ENCODE data around the gene LTA4H.
"Not testable (repeated sequence)": the region's sequence is repeated elsewhere in the genome, so short reads cannot be mapped to it uniquely, and the experiment has no call there.

Gene LTA4H

GRCh38 chr12:95990136-95990535 is 45.3 kb downstream of the LTA4H start:
- DNase-seq (ENCODE audit: low read depth) = no peak

GRCh38 chr12:95989504-95990123 is 45.8 kb downstream of the LTA4H start:
- no peak for DNase-seq (ENCODE audit: low read depth)

DNA sequence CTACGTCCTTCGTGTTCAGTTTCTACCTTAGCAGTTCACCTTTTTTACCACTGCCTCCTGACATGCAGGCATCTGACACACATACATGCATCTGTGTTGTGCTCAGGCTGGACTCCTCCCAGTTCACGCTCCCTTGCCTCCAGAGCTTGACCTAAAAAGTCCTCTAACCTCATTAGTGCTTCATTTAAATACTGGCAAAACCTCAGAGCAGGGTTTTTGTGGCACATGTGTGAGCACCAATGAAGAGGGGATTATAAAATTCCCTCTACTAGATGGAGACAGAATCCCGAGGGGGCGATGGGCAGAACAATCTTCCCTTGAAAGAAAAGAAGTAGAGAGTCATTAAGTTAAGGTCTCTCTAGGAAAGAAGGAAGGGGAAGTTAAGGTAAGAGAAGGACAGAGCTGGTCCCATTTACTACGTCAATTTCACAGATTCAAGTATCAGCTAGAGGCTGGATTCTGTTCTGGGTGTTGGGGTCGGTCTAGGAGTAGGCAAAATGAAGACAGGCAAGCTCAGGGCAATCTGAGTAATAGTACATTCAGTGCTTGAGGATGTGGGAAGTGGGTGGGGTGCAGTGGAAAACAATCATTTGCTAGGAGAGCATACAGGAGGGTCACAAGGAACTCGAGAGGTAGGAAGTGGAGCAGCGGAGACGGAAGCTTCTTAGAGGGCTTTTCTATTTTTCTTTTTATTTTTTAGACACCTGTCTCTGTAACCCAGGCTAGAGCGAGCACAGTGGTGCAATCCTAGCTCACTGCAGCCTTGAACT is 46.7 kb downstream of the LTA4H start:
- DNase-seq (ENCODE audit: low read depth) = no peak

- no peak for DNase-seq (ENCODE audit: low read depth)
Measured at GRCh38 chr12:95986635-95987570, 48.5 kb downstream of the LTA4H start.

DNA sequence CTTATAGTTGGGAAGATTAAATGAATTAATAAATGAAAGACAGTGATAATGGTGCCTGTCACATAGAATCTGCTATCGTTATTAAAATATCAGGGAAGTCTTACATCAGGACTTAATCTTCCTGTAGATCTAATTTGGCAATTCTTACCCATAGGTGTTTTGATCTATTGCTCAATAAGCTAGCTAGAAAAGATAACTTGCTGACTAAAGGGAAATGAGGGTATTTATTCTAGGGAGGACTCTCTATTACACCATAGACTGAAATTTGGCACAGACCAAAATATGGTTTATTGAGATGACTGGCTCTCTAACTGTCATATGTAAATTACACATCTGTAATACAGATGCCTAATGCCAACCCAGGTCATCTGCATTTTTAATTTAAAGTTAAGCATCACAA is 50.7 kb downstream of the LTA4H start:
- no peak for DNase-seq (ENCODE audit: low read depth)

GRCh38 chr12:95982602-95983001 is 52.8 kb downstream of the LTA4H start:
- DNase-seq (ENCODE audit: low read depth) = no peak

DNA sequence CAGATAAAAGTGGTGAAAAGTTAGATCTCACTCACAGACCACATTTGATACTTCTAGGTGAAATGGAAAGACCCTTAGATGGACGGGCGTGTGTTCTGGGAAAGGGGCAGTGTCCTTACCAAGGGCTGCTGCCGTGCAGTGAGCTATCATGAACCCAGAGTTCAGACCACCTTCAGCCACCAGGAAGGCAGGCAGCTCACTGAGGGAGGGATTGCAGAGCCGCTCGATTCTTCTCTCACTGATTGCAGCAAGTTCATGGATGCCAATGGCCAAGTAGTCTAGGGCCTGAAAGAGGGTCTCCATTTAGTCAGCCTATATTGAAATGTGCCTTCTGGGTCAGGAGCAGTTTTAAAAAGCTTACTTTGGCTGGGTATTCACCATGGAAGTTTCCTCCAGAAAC is 55.0 kb downstream of the LTA4H start:
- no peak for DNase-seq (ENCODE audit: low read depth)

DNA sequence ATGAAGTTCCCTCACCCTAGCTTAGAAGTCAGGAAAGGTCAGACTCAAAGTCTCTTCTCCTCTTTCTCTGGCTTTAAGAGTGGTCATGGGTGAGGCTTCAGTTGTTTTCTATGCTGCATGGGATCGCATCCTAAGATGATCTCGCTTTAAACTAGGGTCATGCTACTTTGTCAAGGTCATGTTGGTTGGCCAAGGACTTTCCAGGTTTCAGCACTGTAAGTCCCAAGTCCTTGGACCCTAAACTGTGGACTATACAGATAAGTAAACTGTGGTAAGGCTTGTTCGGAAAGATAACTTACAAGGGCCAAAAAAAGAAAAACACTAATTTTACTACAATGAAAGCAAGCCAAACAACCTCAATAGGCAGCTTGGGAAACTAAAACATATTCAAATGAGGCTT is 56.6 kb downstream of the LTA4H start:
- DNase-seq (ENCODE audit: low read depth) = no peak

- no peak for DNase-seq (ENCODE audit: low read depth)
Measured at GRCh38 chr12:95978351-95978750, 57.0 kb downstream of the LTA4H start.

DNA sequence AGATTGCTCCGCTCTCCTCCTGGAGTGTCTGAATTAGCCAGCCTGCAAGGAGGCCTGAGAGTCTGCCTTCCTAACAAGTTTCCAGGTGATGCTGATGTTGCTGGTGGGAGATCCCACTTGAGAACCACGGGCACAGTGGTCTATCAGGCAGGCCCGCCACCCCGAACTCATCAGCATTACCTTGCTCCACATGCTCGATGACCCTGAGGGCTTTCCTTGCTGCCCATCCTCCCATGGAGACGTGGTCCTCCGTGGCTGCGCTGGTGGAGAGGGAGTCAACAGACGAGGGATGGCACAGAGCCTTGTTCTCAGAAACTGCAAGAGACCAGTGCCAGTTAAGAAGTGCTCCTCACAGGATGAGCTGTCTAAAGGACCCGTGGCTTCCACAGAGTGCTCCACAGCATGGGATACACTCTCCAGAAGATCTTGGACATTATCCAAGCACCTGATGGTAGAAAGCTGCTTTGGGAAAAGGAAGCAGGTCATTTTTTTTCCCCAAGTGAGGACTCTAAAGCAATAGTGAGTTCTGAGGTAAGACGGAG is 57.6 kb downstream of the LTA4H start:
- DNase-seq (ENCODE audit: low read depth) = no peak

DNA sequence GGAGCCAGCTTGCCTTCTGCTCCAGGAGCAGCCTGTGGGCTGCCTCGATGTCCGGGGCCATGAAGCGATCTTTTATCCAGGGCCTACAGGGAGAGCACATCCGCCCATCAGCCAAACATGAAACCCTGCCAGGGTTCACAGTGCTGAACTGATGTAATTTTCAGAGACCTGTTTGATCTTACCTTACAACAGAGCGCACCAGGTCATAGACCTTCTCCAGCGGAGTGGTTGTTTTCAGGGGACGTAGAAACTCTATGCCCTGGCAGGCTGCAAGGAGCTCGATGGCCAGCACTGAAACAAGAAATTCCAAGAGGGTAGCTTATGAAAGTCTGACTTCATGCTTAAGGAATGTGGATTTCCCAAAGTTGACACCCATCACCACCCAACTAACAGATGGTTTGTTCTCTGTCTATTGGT is 59.0 kb downstream of the LTA4H start:
- no peak for DNase-seq (ENCODE audit: low read depth)

- no peak for DNase-seq (ENCODE audit: low read depth)
Measured at GRCh38 chr12:95975491-95975890, 59.9 kb downstream of the LTA4H start.

DNA sequence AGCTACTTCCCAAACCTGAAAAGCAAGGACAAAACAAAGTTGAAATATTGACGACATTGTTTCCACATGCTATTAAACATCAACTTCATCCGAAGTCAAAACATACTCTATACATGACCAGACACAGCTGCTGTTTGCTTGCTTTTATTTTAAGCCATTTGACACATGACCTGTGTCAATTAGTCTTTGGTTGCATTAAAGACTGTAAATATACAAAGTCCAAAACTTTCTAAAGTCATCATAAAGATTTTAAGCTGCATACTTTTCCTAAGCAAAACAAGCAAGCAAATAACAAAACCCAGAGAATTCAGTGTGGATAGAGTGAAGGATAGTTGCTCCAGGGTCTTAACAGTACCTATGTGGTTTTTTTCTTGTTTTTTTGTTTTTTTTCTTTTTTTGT is 61.0 kb downstream of the LTA4H start:
- DNase-seq (ENCODE audit: low read depth) = no peak

DNA sequence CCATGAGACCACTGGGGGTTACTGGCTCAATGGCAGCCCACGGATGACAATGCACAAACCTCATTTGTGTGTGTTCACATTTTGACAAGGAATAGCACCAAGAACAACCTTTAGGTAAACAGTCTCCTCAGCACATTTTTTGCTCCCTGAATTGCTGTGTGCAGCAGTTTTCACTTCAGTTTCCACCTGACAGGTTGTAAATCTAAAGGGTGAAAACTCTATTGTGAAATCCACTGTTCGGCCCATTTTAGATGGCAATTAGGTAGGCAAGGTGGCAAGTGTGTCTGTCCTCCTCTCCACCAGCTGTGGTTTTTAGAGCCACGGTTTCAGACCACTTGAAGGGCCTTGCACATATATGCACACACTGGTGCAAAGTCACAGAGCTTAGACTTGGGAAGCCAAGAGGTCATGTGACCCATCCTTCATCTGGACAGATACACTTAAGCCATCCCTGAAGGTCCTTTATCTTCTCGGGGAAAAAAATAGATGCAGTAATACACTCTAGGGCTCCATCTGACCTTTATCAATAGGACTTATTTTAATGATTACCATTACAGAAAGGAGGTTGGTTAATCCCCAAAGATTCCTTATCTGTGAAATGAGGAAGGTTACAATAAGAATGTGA is 62.4 kb downstream of the LTA4H start:
- DNase-seq (ENCODE audit: low read depth) = no peak

GRCh38 chr12:95970905-95971304 is 64.5 kb downstream of the LTA4H start:
- no peak for DNase-seq (ENCODE audit: low read depth)

DNA sequence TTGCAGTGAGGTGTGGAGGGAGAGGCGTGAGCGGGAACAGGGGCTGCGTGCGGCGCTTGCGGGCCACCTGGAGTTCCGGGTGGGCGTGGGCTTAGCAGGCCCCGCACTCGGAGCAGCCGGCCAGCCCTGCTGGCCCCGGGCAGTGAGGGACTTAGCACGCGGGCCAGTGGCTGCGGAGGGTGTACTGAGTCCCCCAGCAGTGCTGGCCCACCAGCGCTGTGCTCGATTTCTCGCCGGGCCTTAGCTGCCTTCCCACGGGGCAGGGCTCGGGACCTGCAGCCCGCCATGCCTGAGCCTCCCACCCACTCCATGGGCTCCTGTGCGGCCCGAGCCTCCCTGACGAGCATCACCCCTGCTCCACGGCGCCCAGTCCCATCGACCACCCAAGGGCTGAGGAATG is 66.3 kb downstream of the LTA4H start:
- not testable (repeated sequence) for DNase-seq (ENCODE audit: low read depth)

DNA sequence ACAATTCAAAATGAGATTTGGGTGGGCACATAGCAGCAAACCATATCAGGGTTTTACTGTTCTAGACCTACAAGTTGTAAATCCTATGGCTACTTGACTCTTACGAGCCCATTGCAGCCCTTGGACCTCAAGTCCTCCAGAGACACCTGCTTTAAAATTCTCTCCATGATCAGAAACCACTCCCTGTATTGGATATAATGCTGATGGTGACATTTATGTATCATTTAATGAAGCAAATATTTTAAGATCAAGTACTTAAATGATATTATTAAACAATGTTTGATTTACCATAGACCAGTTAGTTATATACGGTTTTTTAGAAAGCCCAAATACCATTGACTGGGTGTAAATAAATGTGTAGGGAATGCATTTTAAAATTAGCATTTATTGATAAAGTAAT is 68.1 kb downstream of the LTA4H start:
- no peak for DNase-seq (ENCODE audit: low read depth)

DNA sequence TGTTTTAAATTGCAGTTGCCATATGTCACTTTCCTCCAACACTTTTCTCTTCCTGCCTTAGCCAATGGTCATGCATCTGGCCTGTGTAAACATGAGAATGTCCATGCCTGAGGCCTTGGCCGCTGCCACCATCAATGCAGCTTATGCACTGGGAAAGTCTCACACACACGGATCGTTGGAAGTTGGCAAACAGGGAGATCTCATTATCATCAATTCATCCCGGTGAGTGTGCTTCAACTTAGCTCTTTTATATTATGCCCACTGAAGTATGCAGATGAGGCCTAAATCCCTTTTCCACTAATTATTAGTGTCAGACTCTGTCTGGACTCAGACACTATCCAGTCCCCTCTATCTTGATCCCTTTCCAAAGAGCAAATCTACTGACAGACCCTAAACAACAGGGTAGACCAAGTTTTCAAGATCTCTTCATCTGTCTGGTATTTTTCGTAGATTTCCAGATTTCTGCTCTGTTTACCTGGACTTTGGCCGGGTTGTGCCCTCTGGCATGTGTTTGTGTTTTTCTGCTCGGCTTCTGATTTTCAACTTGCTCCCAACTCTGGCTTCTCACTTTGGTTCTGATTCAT is 69.0 kb downstream of the LTA4H start:
- DNase-seq (ENCODE audit: low read depth) = no peak

DNA sequence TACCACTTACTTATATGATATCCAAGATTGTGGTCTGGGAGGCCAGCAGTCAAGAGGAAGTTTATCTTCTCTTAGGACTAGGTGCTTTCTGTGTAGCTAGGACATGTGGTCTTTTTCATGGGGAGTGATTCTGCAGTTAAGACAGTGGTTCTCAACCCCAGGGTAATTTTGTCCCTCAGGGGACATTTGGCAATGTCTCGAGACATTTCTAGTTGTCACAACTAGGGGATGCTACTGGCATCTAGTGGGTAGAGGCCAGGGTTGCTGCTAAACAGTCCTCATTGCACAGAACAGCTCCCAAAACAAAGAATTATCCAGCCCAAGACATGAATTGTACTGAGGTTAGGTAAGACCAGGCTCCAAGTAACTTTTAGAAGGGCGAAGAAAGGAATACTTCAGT is 72.3 kb downstream of the LTA4H start:
- DNase-seq (ENCODE audit: low read depth) = no peak

GRCh38 chr12:95962222-95962621 is 73.2 kb downstream of the LTA4H start:
- no peak for DNase-seq (ENCODE audit: low read depth)

- no peak for DNase-seq (ENCODE audit: low read depth)
Measured at GRCh38 chr12:95960241-95960640, 75.1 kb downstream of the LTA4H start.

DNA sequence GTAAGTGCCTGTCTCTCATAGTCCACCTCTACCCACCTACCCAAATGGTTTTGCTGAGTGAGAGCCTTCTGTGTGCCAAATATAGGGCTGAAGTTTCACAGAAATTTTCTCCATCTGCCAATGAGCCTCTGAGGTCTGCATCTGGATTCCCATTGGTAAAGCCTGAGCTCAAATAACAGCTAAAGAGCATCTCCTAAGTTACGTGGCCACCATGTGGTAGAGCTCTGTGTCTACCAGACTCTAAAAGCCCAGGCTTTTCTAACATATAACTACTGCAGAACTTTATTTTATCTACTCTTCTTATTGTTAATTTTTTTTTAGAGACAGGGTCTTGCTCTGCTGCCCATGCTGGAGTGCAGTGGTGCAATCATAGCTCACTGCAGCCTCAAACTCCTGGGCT is 76.3 kb downstream of the LTA4H start:
- no peak for DNase-seq (ENCODE audit: low read depth)
